Measurements from ENCODE around the gene OR9Q1.

GRCh38 chr11:58070585-58070984 lies 46.9 kb downstream of the OR9Q1 start:
- TF ChIP-seq CTCF (IDR thresholded peaks at IDR 0.05; ENCODE audit: poor library complexity, severe bottlenecking), result no peak
- TF ChIP-seq EP300 (conservative IDR thresholded peaks at IDR 0.05; ENCODE audit: poor library complexity, severe bottlenecking), result no peak
- TF ChIP-seq RAD21 (conservative IDR thresholded peaks at IDR 0.05), result no peak
- TF ChIP-seq EZH2 (IDR thresholded peaks at IDR 0.05; ENCODE audit: borderline replicate concordance, insufficient read depth, low read length, poor library complexity, severe bottlenecking), result no peak
- TF ChIP-seq REST (IDR thresholded peaks at IDR 0.05; ENCODE audit: borderline replicate concordance), result no peak
- no peak for TF ChIP-seq TAF1 (IDR thresholded peaks at IDR 0.05; ENCODE audit: low read depth)

Data from neural cell (in vitro differentiated cells).